K562 (cell line): ENCODE results near the gene FAM83D. TPM values are rescaled to one million over a fixed set of nuclear protein-coding genes. Genes with fewer than 3 reads are reported as not detected.

Source experiments
- CTCF ChIP-seq, 3 experiments: IDR thresholded peaks in 2 of 3; conservative IDR thresholded peaks in 1 of 3; 2 replicates each; pipeline ENCODE4 v1.5.1; 2011 to 2012; ENCODE audit warnings: low read length in 3 of 3, mild to moderate bottlenecking in 3 of 3, control low read depth in 2 of 3, improper control_type of control experiment in 1 of 3, inconsistent platforms in 1 of 3, low read depth in 1 of 3, mixed read lengths in 1 of 3, moderate library complexity in 1 of 3; ENCODE audit not compliant: insufficient read depth in 2 of 3
- DIDO1 ChIP-seq: fragments of 450-650 bp; IDR thresholded peaks from 2 replicates; pipeline ENCODE4 v1.6.1; 2016; ENCODE audit warnings: low read depth, missing biosample characterization, missing genetic modification characterization
- ESRRA ChIP-seq: fragments of 450-650 bp; IDR thresholded peaks from 2 replicates; pipeline ENCODE4 v1.6.1; 2014; ENCODE audit warnings: low read depth, mild to moderate bottlenecking, moderate library complexity, borderline replicate concordance
- FOXK2 ChIP-seq, 2 experiments: fragments of 450-650 bp; IDR thresholded peaks in 1 of 2; conservative IDR thresholded peaks in 1 of 2; 2 replicates each; pipeline ENCODE4 v1.6.1; 2016; ENCODE audit warnings: low read depth in 2 of 2, mild to moderate bottlenecking in 1 of 2
- HMBOX1 ChIP-seq: sonication (generic); IDR thresholded peaks from 2 replicates; pipeline ENCODE4 v1.6.1; 2016
- NCOA6 ChIP-seq: fragments of 450-650 bp; IDR thresholded peaks from 2 replicates; pipeline ENCODE4 v1.6.1; 2017; ENCODE audit warnings: mild to moderate bottlenecking
- NFE2L1 ChIP-seq: fragments of 450-650 bp; IDR thresholded peaks from 2 replicates; pipeline ENCODE4 v1.6.1; 2016; ENCODE audit warnings: missing genetic modification characterization, low read depth, mild to moderate bottlenecking, missing compliant biosample characterization, moderate library complexity, borderline replicate concordance
- NR2C1 ChIP-seq, 2 experiments: fragments of 450-650 bp; IDR thresholded peaks; 2 replicates each; pipeline ENCODE4 v1.6.1; 2017; ENCODE audit warnings: mild to moderate bottlenecking in 2 of 2, antibody characterized with exemption in 1 of 2, inconsistent platforms in 1 of 2, missing compliant biosample characterization in 1 of 2, missing genetic modification characterization in 1 of 2
- NR2F6 ChIP-seq: fragments of 450-650 bp; formaldehyde crosslinking; IDR thresholded peaks from 2 replicates; pipeline ENCODE4 v1.4.0; 2020; ENCODE audit warnings: mild to moderate bottlenecking
- PHF20 ChIP-seq: fragments of 450-650 bp; IDR thresholded peaks from 2 replicates; pipeline ENCODE4 v1.6.1; 2018; ENCODE audit not compliant: partially characterized antibody
- PTRF ChIP-seq: fragments of 450-650 bp; IDR thresholded peaks from 2 replicates; pipeline ENCODE4 v1.6.1; 2016; ENCODE audit warnings: mild to moderate bottlenecking, missing genetic modification characterization, missing compliant biosample characterization
- ZBTB40 ChIP-seq, 2 experiments: fragments of 450-650 bp in 1 of 2; sonication (generic) in 1 of 2; formaldehyde crosslinking in 1 of 2; IDR thresholded peaks; 2 replicates each; pipeline versions ENCODE4 v1.7.1 to v1.9.0; 2016 to 2022; ENCODE audit warnings: inconsistent platforms in 1 of 2, mild to moderate bottlenecking in 1 of 2, missing genetic modification reagents in 1 of 2
- ZNF184 ChIP-seq: sonication (generic); formaldehyde crosslinking; IDR thresholded peaks from 2 replicates; pipeline ENCODE4 v1.5.0; 2020; ENCODE audit warnings: missing genetic modification reagents
- ZNF830 ChIP-seq: fragments of 250-450 bp; sonication (Bioruptor Pico); IDR thresholded peaks from 2 replicates; pipeline ENCODE4 v1.5.0; 2021; ENCODE audit warnings: mild to moderate bottlenecking
- polyA plus RNA-seq, 8 experiments: library from polyadenylated mRNA; depleted of rRNA in 4 of 8; stranded (reverse) in 5 of 8; unstranded in 3 of 8; fragments of >200 nt; fragmentation: Nextera tagmentation in 2 of 8; fragmentation: Illumina TruSeq in 1 of 8; extraction: Ambion mirVana in 2 of 8; extraction: Trizol in 1 of 8; gene quantifications; 2 replicates each; pipeline versions ENCODE4 v1.2.1 to v1.2.3, GENCODE V29; 2011 to 2014; ENCODE audit warnings: inconsistent platforms in 1 of 8, missing spikeins in 1 of 8
- total RNA-seq, 7 experiments: library from RNA; depleted of rRNA in 6 of 7; stranded (reverse); fragments of >200 nt in 6 of 7; fragmentation: Illumina TruSeq in 2 of 7; extraction: Trizol in 2 of 7; gene quantifications; 2 replicates each; pipeline versions ENCODE4 v1.2.1 to v1.2.3, GENCODE V29; 2011 to 2021; ENCODE audit warnings: low replicate concordance in 1 of 7

The FAM83D gene
- total and polyA plus RNA-seq, 9 of the 15 experiments (the other 6 are each of a cell fraction or from before 2014, with no cell fraction given) = 8.2 to 66.1 (median 43.5) TPM

GRCh38 chr20:38962044-38962927, 36.1 kb downstream of the FAM83D start, which contains the start of gene DHX35 (continued):
- TF ChIP-seq ZBTB40 (IDR thresholded peaks at IDR 0.05) (no peak), ZBTB40 (CRISPR knock-in tag; IDR thresholded peaks at IDR 0.05) (no peak), PHF20 (peak; percentile 96), NR2C1 (IDR thresholded peaks at IDR 0.05) (peak; percentile 97), NR2C1 (tag; IDR thresholded peaks at IDR 0.05) (peak; percentile 98), ZNF184 (CRISPR knock-in tag) (no peak), ESRRA (peak; percentile 86), FOXK2 (conservative IDR thresholded peaks at IDR 0.05 in 1 of 2, IDR thresholded peaks at IDR 0.05 in 1 of 2; ENCODE audit: low read depth in 2 of 2) (peak in 1 of 2 experiments; percentile 65; a peak in 1 of 4 replicates), ZNF830 (CRISPR knock-in tag) (no peak), PTRF (tag) (no peak), HMBOX1 (no peak), DIDO1 (tag) (0 out of 2 replicates have a peak, but pooled peaks have one; percentile 38), CTCF (IDR thresholded peaks at IDR 0.05 in 2 of 3, conservative IDR thresholded peaks at IDR 0.05 in 1 of 3; ENCODE audit: insufficient read depth in 2 of 3, low read depth in 1 of 3, low read length in 3 of 3) (peak; percentile 65 to 77 (median 71)), NR2F6 (no peak), NFE2L1 (tag) (no peak), NCOA6 (no peak)
